Lower leg skin (tissue), 4 donors: ENCODE results near the gene RAF1. TPM values are rescaled to one million over a fixed set of nuclear protein-coding genes. Genes with fewer than 3 reads are reported as not detected.

ENCODE experiments used
- DNase-seq, 2 donors: peaks; one replicate each; pipeline ENCODE4 v3.0.0-alpha.2; 2019; ENCODE audit warnings: low spot score in 2 of 2
- H3K4me3 ChIP-seq: fragments of 200-600 bp; sonication (generic); 2 replicates; pipeline ENCODE4 v1.5.1; 2017; ENCODE audit warnings: mild to moderate bottlenecking, low read depth; ENCODE audit not compliant: poor library complexity, severe bottlenecking
- CTCF ChIP-seq, 3 donors: fragments of 450-650 bp; IDR thresholded peaks; one replicate each; pipeline ENCODE4 v1.5.1; 2016; ENCODE audit warnings: antibody characterized with exemption in 3 of 3, mild to moderate bottlenecking in 3 of 3, moderate library complexity in 2 of 3
- POLR2A ChIP-seq, 2 donors: fragments of 450-650 bp; IDR thresholded peaks; one replicate each; pipeline ENCODE4 v1.6.1; 2016 to 2017; ENCODE audit warnings: antibody characterized with exemption in 2 of 2, mild to moderate bottlenecking in 1 of 2, moderate library complexity in 1 of 2
- WGBS, 2 donors: methylation state at CpG; one replicate each; pipeline ENCODE4 v1.1.5; 2018; 5-methylcytosine and 5-hydroxymethylcytosine counted together
- intact Hi-C: fragments of 100-400 bp; cut with DNase I; formaldehyde crosslinking; loops from one replicate; pipeline ENCODE4 v1.15.0; 2023; ENCODE audit warnings: low total_unique reads
- total RNA-seq, 4 donors: library from RNA; depleted of rRNA; stranded (reverse); fragments of >200 nt; gene quantifications; one replicate each; pipeline ENCODE4 v1.1.0, GENCODE V29; 2016

The RAF1 gene
- total RNA-seq, 4 donors from 2014 or later = 126 to 140 (median 131) TPM

GRCh38 chr3:12620305-12620704, 43.6 kb downstream of the RAF1 start:
- WGBS, 2 donors = 93 to 97% methylated on average over 6 of the region's 6 CpGs
- intact Hi-C loops = no loop called here
- no peak for DNase-seq
- H3K4me3 ChIP-seq = no peak overlapping the region
- TF ChIP-seq POLR2A (IDR thresholded peaks at IDR 0.05) (no peak), CTCF (IDR thresholded peaks at IDR 0.05) (no peak)

- WGBS, 2 donors = 92 to 94% methylated on average over 6 of the region's 6 CpGs
- no peak for TF ChIP-seq POLR2A (IDR thresholded peaks at IDR 0.05)
- TF ChIP-seq CTCF (IDR thresholded peaks at IDR 0.05) = no peak
- DNase-seq = no peak
- H3K4me3 ChIP-seq = no peak overlapping the region
- intact Hi-C loops = no loop called here
These were observed 45.5 kb downstream of the RAF1 start for GRCh38 chr3:12618426-12618825.

GRCh38 chr3:12615266-12615665, 48.7 kb downstream of the RAF1 start:
- no peak for DNase-seq
- no peak overlapping the region for H3K4me3 ChIP-seq
- TF ChIP-seq POLR2A (IDR thresholded peaks at IDR 0.05) (no peak), CTCF (IDR thresholded peaks at IDR 0.05) (no peak)
- intact Hi-C loops = no loop called here
- WGBS, 2 donors = 95 to 96% methylated on average over 4 of the region's 4 CpGs

- DNase-seq = no peak
- H3K4me3 ChIP-seq = no peak overlapping the region
- TF ChIP-seq CTCF (IDR thresholded peaks at IDR 0.05) = no peak
- TF ChIP-seq POLR2A (IDR thresholded peaks at IDR 0.05) = no peak
- intact Hi-C loops = no loop called here
- WGBS, 2 donors = 53 to 74% methylated on average over 4 of the region's 4 CpGs
These were observed 50.7 kb downstream of the RAF1 start for GRCh38 chr3:12613250-12613649.

- intact Hi-C loops = no loop called here
- 84 to 85% methylated on average over 6 of the region's 6 CpGs for WGBS, 2 donors
- H3K4me3 ChIP-seq = no peak overlapping the region
- no peak for DNase-seq
- TF ChIP-seq POLR2A (IDR thresholded peaks at IDR 0.05) (no peak), CTCF (IDR thresholded peaks at IDR 0.05) (no peak)
These were observed 51.2 kb downstream of the RAF1 start for GRCh38 chr3:12612514-12613226.

GRCh38 chr3:12611117-12611516, 52.8 kb downstream of the RAF1 start:
- H3K4me3 ChIP-seq = no peak overlapping the region
- no peak for DNase-seq
- 70 to 75% methylated on average over 5 of the region's 5 CpGs for WGBS, 2 donors
- TF ChIP-seq CTCF (IDR thresholded peaks at IDR 0.05) = no peak
- no peak for TF ChIP-seq POLR2A (IDR thresholded peaks at IDR 0.05)
- intact Hi-C loops = no loop called here
